ENCODE data around the gene OR1I1. TPM values are rescaled to one million over a fixed set of nuclear protein-coding genes. Genes with fewer than 3 reads are reported as not detected.

Gene OR1I1
- total RNA-seq = not detected in 2 replicates

DNA sequence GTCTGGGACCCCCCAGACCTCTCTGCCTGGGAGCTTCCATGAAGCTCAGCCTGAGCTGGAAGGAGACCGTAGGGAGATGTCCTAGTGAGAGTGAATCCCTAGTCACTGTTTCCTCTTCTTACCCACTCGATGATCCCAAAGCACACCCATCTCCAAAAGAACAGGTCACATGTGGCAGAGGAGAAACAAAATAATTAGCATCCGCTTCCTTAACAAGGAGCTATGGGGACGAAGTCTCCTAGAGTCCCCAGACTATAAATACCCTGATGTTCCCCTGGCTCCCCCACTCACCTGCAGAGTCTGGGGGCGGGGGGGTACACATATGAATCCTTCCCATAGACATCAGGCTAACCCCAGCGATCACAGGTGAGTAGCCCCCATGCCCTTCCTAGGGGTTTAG is at the start of gene OR1I1:
Gene OR1I1 (plus strand): TSS at position 301 of the 400 bp plus-strand sequence. CDS start 4,855 bp downstream, outside the sequence.

DNA sequence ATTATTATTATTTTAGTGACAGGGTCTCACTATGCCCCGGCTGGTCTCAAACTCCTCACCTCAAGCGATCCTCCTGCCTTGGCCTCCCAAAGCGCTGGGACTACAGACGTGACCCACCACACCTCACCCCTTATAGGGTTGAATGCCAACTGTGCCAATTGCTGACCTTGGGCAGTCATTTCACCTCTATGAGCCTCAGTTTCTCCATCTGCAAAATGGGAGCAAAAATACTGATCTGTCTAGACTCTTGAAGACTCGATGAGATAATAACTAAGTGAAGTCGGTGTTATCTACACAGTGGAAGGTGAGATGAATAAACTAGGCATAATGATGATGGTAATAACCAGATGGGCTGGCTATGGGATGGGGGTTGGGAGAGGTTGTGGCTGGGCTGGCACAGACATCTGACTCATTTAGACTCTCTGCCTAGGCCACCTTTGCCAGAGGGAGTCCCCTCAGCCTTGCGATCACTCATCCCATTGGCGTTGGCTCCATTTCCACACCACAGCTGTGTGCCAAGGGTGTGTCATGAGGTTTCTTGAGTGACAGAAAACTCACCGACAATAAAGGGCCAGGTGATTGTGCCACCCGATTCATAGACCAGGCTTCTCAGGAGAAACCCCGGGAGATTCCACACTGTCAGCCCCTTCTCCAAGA is 33.0 kb upstream of the OR1I1 start, which contains the start of gene CASP14:
Gene CASP14 (plus strand): TSS at position 596 of the 657 bp plus-strand sequence. CDS start 2,772 bp downstream, outside the sequence.

GRCh38 chr19:15107061-15108010 is 25.3 kb downstream of the OR1I1 start, which contains the start of gene SYDE1:
Gene SYDE1 (plus strand): TSS chr19:15107401. CDS start chr19:15107434, 33 bp downstream.

Other genes with a start within 250 kb of the OR1I1 start
- 0.98 and 4.7 TPM in 2 replicates for gene OR7A5, start 247.0 kb upstream of the OR1I1 start, total RNA-seq
- gene OR7C1, start 247.0 kb upstream of the OR1I1 start, total RNA-seq = 0.98 and 3.5 TPM in 2 replicates
- gene OR7A10, start 233.3 kb upstream of the OR1I1 start, total RNA-seq = not detected in 2 replicates
- not detected in 2 replicates for gene OR7A17, start 196.1 kb upstream of the OR1I1 start, total RNA-seq
- not detected in 2 replicates for gene OR7C2, start 140.7 kb upstream of the OR1I1 start, total RNA-seq
- gene SLC1A6, start 102.3 kb upstream of the OR1I1 start, total RNA-seq = 16.4 and 82.8 TPM in 2 replicates
- not detected in 2 replicates for gene CASP14, start 32.7 kb upstream of the OR1I1 start, total RNA-seq
- gene SYDE1, start 25.2 kb downstream of the OR1I1 start, total RNA-seq = 24.3 and 37.2 TPM in 2 replicates
- 0.43 and 1.6 TPM in 2 replicates for gene NOTCH3, start 118.8 kb downstream of the OR1I1 start, total RNA-seq
- gene EPHX3, start 150.2 kb downstream of the OR1I1 start, total RNA-seq = 0.11 TPM in 1 of 2 replicates, not detected in the other

Data from placental epithelial cell (primary cell).